LNCAP (cell line): ENCODE results near the gene TENT4B.

Experiments
- CTCF ChIP-seq: fragments of 450-650 bp; IDR thresholded peaks from 2 replicates; pipeline ENCODE4 v1.5.1; 2017; ENCODE audit warnings: mild to moderate bottlenecking

The TENT4B gene

GRCh38 chr16:50201787-50202186, 48.7 kb downstream of the TENT4B start:
- no peak for TF ChIP-seq CTCF

- TF ChIP-seq CTCF, result no peak
Observed at GRCh38 chr16:50202926-50203624, 50.0 kb downstream of the TENT4B start.

- no peak for TF ChIP-seq CTCF
Observed at GRCh38 chr16:50203681-50204080, 50.6 kb downstream of the TENT4B start.

GRCh38 chr16:50204453-50205108, 51.5 kb downstream of the TENT4B start:
- TF ChIP-seq CTCF, result no peak

- no peak for TF ChIP-seq CTCF
Observed at GRCh38 chr16:50207652-50208051, 54.5 kb downstream of the TENT4B start.

- no peak for TF ChIP-seq CTCF
Observed at GRCh38 chr16:50208460-50208931, 55.4 kb downstream of the TENT4B start.

GRCh38 chr16:50209546-50210265, 56.6 kb downstream of the TENT4B start:
- TF ChIP-seq CTCF, result no peak
